NCI-H1930 (cell line): ENCODE results near the gene ZSWIM6.
"Not testable (repeated sequence)": the region's sequence is repeated elsewhere in the genome, so short reads cannot be mapped to it uniquely, and the experiment has no call there.

Source experiments
- DNase-seq, 2 experiments: peaks; one replicate each; lab custom pipeline; 2025; lab: John Stamatoyannopoulos, UW

ZSWIM6 gene

GRCh38 chr5:61363401-61364114, 31.5 kb downstream of the ZSWIM6 start:
- DNase-seq = no peak

- no peak for DNase-seq
Measured at GRCh38 chr5:61366497-61367240, 34.6 kb downstream of the ZSWIM6 start.

GRCh38 chr5:61370506-61370905, 38.4 kb downstream of the ZSWIM6 start:
- DNase-seq = no peak

- DNase-seq = no peak
Measured at GRCh38 chr5:61371474-61371873, 39.4 kb downstream of the ZSWIM6 start.

GRCh38 chr5:61379677-61380076, 47.6 kb downstream of the ZSWIM6 start:
- DNase-seq = no peak

- DNase-seq = no peak
Measured at GRCh38 chr5:61381968-61382367, 49.9 kb downstream of the ZSWIM6 start.

- DNase-seq = no peak
Measured at GRCh38 chr5:61385627-61386026, 53.6 kb downstream of the ZSWIM6 start.

- peak; percentile 5 to 62 for DNase-seq
Measured at GRCh38 chr5:61386045-61386800, 54.2 kb downstream of the ZSWIM6 start.

- no peak for DNase-seq
Measured at GRCh38 chr5:61389609-61390008, 57.6 kb downstream of the ZSWIM6 start.

GRCh38 chr5:61394078-61394704, 62.1 kb downstream of the ZSWIM6 start:
- no peak for DNase-seq

- no peak for DNase-seq
Measured at GRCh38 chr5:61394793-61395192, 62.7 kb downstream of the ZSWIM6 start.

- no peak for DNase-seq
Measured at GRCh38 chr5:61397238-61397637, 65.2 kb downstream of the ZSWIM6 start.

- DNase-seq = no peak
Measured at GRCh38 chr5:61397937-61398336, 65.9 kb downstream of the ZSWIM6 start.

- no peak for DNase-seq
Measured at GRCh38 chr5:61398440-61398839, 66.4 kb downstream of the ZSWIM6 start.

GRCh38 chr5:61399679-61400078, 67.6 kb downstream of the ZSWIM6 start:
- no peak for DNase-seq

- DNase-seq = no peak
Measured at GRCh38 chr5:61401726-61402125, 69.7 kb downstream of the ZSWIM6 start.

GRCh38 chr5:61402244-61402823, 70.3 kb downstream of the ZSWIM6 start:
- no peak for DNase-seq

- DNase-seq = no peak
Measured at GRCh38 chr5:61402970-61403900, 71.2 kb downstream of the ZSWIM6 start.

- no peak for DNase-seq
Measured at GRCh38 chr5:61405511-61406295, 73.6 kb downstream of the ZSWIM6 start.

- DNase-seq = not testable (repeated sequence)
Measured at GRCh38 chr5:61406497-61406896, 74.4 kb downstream of the ZSWIM6 start.
